Right lung (tissue), 5 donors: Measurements from ENCODE around the gene NUF2. TPM values are rescaled to one million over a fixed set of nuclear protein-coding genes. Genes with fewer than 3 reads are reported as not detected.

Experiments used
- DNase-seq, 2 donors: peaks; one replicate each; pipeline ENCODE4 v3.0.0-alpha.2; 2013
- polyA plus RNA-seq, 5 donors: library from polyadenylated mRNA; unstranded; fragments of 120-200 nt; gene quantifications; one replicate each; pipeline versions ENCODE4 v1.2.1 to v1.2.3, GENCODE V29; 2013; ENCODE audit warnings: inconsistent platforms in 1 of 5, low replicate concordance in 1 of 5; ENCODE audit not compliant: insufficient read length in 5 of 5, insufficient read depth in 1 of 5

The NUF2 gene
- polyA plus RNA-seq, 5 donors: 15.7 to 58.7 (median 33.4) TPM

DNA sequence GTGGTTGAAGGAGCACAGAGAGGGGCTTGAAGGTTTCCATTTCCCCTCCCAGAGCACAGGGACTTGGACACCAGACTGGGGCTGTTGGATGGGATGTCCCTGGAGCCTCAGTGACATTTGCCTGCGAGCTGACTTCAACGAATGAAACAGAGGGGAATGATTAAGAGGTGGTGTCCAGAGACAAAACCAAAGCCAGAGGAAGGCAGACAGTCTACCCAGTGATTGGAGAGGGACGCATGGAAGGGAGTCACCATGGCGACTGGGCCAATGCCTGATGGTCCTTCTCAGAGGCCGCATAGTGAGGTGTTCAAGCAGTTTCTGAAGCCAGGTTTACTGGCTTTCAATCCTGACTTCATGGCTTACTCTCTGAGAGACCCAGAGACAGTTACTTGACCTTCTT, 77.2 kb downstream of the NUF2 start:
- DNase-seq: no peak

DNA sequence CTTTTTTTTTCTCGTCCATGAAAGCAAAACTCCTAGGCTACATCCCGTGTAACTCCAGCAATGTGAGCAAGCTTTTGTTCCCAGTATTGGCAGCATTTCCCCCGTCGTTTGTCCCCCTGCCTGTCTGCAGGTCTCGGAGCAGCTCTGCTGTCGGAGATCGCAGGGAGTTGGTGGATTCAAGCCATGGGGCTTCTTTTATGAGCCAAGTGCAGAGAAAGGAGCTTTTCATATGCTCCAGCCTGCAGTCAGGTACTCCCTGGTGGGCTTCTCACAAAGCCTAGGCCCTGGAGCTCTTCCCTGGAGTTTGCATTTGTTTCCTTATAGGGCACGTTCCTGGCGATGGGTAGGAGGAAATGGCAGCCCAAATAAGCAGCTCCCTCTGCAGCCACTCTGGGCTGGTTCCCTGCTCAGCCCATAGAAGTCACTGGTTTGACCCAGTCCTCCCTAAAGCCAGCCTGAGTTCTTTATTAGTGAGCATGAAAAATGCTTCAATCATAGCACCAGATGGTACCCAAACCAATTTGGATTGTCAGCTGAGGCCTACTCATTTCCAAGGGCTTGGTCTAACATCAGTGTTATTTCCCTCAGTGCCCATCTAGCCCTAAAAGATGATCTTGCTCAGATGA, 78.3 kb downstream of the NUF2 start:
- DNase-seq: no peak

DNA sequence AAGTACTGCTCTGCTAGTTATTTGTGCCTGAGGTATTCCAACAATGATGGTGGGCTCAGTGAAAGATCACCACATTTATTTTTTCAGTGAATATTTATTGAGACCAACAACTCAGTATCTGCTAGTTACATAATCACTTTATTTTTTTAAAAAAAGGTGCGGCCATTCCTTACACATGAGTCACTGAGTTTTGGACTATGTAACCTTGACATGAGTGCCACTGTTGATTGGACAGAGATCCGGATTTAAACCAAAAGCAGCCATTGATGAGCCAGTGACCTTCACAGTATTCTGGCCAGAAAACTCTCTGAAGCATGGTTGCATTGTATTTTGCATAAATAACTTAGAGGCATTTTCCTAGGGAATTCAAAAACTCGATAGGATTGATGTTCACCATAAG, 79.5 kb downstream of the NUF2 start:
- no peak for DNase-seq

Other genes starting within 250 kb of the NUF2 start
- gene RGS5, start 119.0 kb upstream of the NUF2 start, polyA plus RNA-seq: 100 to 1,000 TPM in 4 of 5 donors, 10 to 100 TPM in 1; 93.7 to 149 (median 113) TPM